GM18511 (cell line): ENCODE data around the gene SLC48A1.

ENCODE experiments used
- ATAC-seq: cut with Tn5 transposase; IDR thresholded peaks from one replicate; pipeline ENCODE4 v1.9.1; 2021; ENCODE audit warnings: mild to moderate bottlenecking, moderate library complexity; ENCODE audit not compliant: unreplicated experiment

Gene SLC48A1

GRCh38 chr12:47776471-47777143 lies 3.6 kb downstream of the SLC48A1 start:
- no peak for ATAC-seq

- ATAC-seq = no peak
Measured at GRCh38 chr12:47777151-47777550, 4.1 kb downstream of the SLC48A1 start.

- ATAC-seq = no peak
Measured at GRCh38 chr12:47777741-47778558, 4.9 kb downstream of the SLC48A1 start.

GRCh38 chr12:47778881-47779280 lies 5.8 kb downstream of the SLC48A1 start:
- no peak for ATAC-seq

GRCh38 chr12:47779301-47779942 lies 6.4 kb downstream of the SLC48A1 start:
- peak; percentile 84 for ATAC-seq

- ATAC-seq = no peak
Measured at GRCh38 chr12:47779943-47780504, 7.0 kb downstream of the SLC48A1 start.

- no peak for ATAC-seq
Measured at GRCh38 chr12:47781479-47782371, 8.7 kb downstream of the SLC48A1 start.

- ATAC-seq = no peak
Measured at GRCh38 chr12:47782372-47782770, 9.3 kb downstream of the SLC48A1 start.

DNA sequence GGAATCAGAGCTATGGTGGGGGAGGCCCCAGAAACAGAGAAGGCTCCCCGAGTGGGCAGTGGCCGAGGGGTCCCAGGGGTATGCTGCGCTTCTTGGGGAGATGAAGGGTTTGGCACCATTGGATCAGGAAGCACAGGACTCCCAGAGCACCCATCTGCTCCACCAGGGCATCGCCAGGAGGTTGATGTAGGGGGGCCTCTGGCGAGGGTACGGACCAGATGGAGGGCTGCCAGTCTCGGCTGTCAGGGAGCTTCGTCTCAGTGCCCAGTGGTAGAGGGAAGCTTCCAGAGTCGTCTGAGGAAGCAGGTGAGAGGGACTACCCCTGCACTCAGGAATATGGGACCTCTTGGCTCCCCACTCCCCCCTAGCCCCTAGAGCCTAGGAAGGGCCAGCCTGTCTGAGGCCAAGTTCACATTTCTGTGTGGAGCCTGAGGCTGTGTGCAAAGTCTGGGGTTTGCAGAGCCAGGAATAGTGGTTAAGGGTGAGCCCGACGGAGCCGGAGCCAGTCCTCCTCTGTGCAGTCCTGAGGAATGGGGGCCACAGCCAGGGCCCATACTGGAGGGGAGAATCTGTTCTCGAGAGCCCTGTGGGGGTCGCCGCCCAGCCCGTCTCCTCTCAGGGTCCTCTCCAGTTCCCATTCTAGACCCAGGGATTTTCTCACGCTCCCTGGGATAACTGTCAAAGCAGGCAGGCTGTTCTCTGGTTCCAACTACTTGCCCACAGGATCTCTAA lies 10.2 kb downstream of the SLC48A1 start:
- no peak for ATAC-seq

- no peak for ATAC-seq
Measured at GRCh38 chr12:47783821-47784819, 11.1 kb downstream of the SLC48A1 start.

GRCh38 chr12:47785036-47785886 lies 12.2 kb downstream of the SLC48A1 start:
- ATAC-seq = no peak

DNA sequence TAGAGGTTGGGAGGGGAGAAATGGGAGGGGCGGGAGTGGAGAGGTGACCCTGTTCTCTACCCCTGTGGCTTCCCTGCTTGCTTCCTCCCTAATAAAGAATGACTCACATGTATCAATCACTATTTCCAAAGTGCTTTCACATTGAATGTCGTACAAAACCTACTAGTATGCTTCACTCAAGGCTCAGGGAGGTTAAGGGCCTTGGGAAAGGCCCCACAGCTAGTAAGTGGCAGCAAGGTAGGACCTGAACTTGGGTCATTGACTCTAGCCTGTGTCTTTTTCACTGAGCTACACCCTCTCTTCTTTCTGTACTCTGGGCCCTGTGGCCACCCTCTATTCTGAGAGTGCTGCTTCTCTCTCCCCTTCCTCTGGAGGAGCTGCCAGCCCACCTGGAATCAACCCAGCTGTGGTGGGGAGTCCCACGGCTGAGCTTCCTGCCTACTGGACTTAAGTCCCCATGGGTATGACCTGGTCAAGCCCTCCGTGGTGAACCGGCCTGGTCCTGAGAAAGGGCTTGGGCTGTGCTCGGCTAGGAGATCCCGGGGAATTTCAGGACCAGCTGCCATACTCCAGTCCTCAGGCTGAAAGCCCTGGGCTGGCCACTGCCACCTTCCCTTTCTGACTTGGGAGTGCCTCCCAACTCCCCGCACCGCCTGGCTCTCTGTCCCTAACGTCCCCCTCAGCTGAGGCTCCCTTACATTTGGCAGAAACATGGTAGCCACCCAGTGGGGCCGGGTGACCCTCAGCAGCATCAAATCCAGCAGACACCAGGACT lies 13.0 kb downstream of the SLC48A1 start:
- no peak for ATAC-seq

- ATAC-seq = no peak
Measured at GRCh38 chr12:47786662-47787280, 13.7 kb downstream of the SLC48A1 start.

- ATAC-seq = no peak
Measured at GRCh38 chr12:47787596-47788319, 14.7 kb downstream of the SLC48A1 start.

- no peak for ATAC-seq
Measured at GRCh38 chr12:47789141-47789540, 16.1 kb downstream of the SLC48A1 start.
